Neural progenitor cell (in vitro differentiated cells): ENCODE measurements around the gene ADO. TPM values are rescaled to one million over a fixed set of nuclear protein-coding genes. Genes with fewer than 3 reads are reported as not detected.

ENCODE experiments used
- DNase-seq: peaks from one replicate; pipeline ENCODE4 v3.0.0-alpha.2; 2016; ENCODE audit warnings: low spot score
- H2AFZ ChIP-seq: fragments of 200-600 bp; sonication (generic); replicated peaks from 2 replicates; pipeline ENCODE4 v1.6.1; 2016; ENCODE audit warnings: antibody characterized with exemption
- H3F3A ChIP-seq: fragments of 200-600 bp; sonication (generic); 2 replicates; pipeline ENCODE4 v1.6.1; 2016; ENCODE audit warnings: antibody characterized with exemption, low read depth
- H3K27ac ChIP-seq: fragments of 200-600 bp; sonication (generic); 2 replicates; pipeline ENCODE4 v1.5.1; 2016; ENCODE audit warnings: mild to moderate bottlenecking
- H3K27me3 ChIP-seq: fragments of 200-600 bp; sonication (generic); 2 replicates; pipeline ENCODE4 v1.6.1; 2016; ENCODE audit warnings: mild to moderate bottlenecking, moderate library complexity
- H3K36me3 ChIP-seq: fragments of 200-600 bp; sonication (generic); 2 replicates; pipeline ENCODE4 v1.5.1; 2016
- H3K4me1 ChIP-seq: fragments of 200-600 bp; sonication (generic); 2 replicates; pipeline ENCODE4 v1.6.1; 2016; ENCODE audit warnings: mixed run types
- H3K4me2 ChIP-seq: fragments of 200-600 bp; sonication (generic); 2 replicates; pipeline ENCODE4 v1.6.1; 2016
- H3K4me3 ChIP-seq: fragments of 200-600 bp; sonication (generic); 2 replicates; pipeline ENCODE4 v1.5.1; 2016
- H3K79me2 ChIP-seq: fragments of 200-600 bp; sonication (generic); 2 replicates; pipeline ENCODE4 v1.6.1; 2016; ENCODE audit warnings: low read depth
- H3K9ac ChIP-seq: fragments of 200-600 bp; sonication (generic); 2 replicates; pipeline ENCODE4 v1.6.1; 2016
- H3K9me3 ChIP-seq: fragments of 200-600 bp; sonication (generic); 2 replicates; pipeline ENCODE4 v1.5.1; 2016; ENCODE audit warnings: low read depth
- H4K20me1 ChIP-seq: fragments of 200-600 bp; sonication (generic); 2 replicates; pipeline ENCODE4 v1.6.1; 2016; ENCODE audit warnings: low read depth
- H3K27ac Mint-ChIP-seq: 3 replicates; pipeline ENCODE4 v1.8.0; 2021; ENCODE audit warnings: mixed read lengths
- H3K27me3 Mint-ChIP-seq: 2 replicates; pipeline ENCODE4 v1.8.0; 2022; ENCODE audit warnings: low read depth, mild to moderate bottlenecking, inconsistent platforms, moderate library complexity, mixed read lengths; ENCODE audit not compliant: insufficient read depth
- H3K36me3 Mint-ChIP-seq: 3 replicates; pipeline ENCODE4 v1.8.0; 2021; ENCODE audit warnings: mixed read lengths
- H3K4me1 Mint-ChIP-seq: 3 replicates; pipeline ENCODE4 v1.8.0; 2021; ENCODE audit warnings: mixed read lengths
- H3K4me3 Mint-ChIP-seq: 3 replicates; pipeline ENCODE4 v1.8.0; 2021; ENCODE audit warnings: mild to moderate bottlenecking, moderate library complexity, mixed read lengths
- H3K9me3 Mint-ChIP-seq: 3 replicates; pipeline ENCODE4 v1.8.0; 2020; ENCODE audit warnings: mixed read lengths
- CTCF ChIP-seq: fragments of 200-600 bp; sonication (generic); IDR thresholded peaks from 2 replicates; pipeline ENCODE4 v1.5.1; 2017; ENCODE audit warnings: antibody characterized with exemption, mild to moderate bottlenecking
- EZH2 ChIP-seq: fragments of 200-600 bp; sonication (generic); IDR thresholded peaks from 2 replicates; pipeline ENCODE4 v1.6.1; 2017; ENCODE audit warnings: antibody characterized with exemption, mild to moderate bottlenecking, moderate library complexity
- EZH2phosphoT487 ChIP-seq: fragments of 200-600 bp; sonication (generic); IDR thresholded peaks from 2 replicates; pipeline ENCODE4 v1.6.1; 2017; ENCODE audit warnings: antibody characterized with exemption
- total RNA-seq: library from RNA; depleted of rRNA; stranded (reverse); fragments of >200 nt; gene quantifications from 2 replicates; pipeline ENCODE4 v1.2.3, GENCODE V29; 2015; ENCODE audit warnings: low replicate concordance

The ADO gene
- total RNA-seq, 1 donor from 2014 or later = 28.1 TPM

GRCh38 chr10:62759599-62760175 is 44.8 kb upstream of the ADO start:
- Histone ChIP-seq H3K27me3 (no peaks in the 10 kb centered on the region), H3K9me3 (no peaks in the 10 kb centered on the region), H3K4me2 (no peak overlapping the region), H3K36me3 (no peaks in the 10 kb centered on the region), H2AFZ (no peak overlapping the region), H3K9ac (no peak overlapping the region), H4K20me1 (no peaks in the 10 kb centered on the region), H3K4me1 (peaks cover 7% of the 10 kb centered on the region), H3K79me2 (no peaks in the 10 kb centered on the region), H3K27ac (no peak overlapping the region), H3F3A (peaks cover 7% of the 10 kb centered on the region), H3K4me3 (no peak overlapping the region)
- Mint-ChIP-seq H3K9me3 (no peaks in the 10 kb centered on the region), H3K27ac (no peak overlapping the region), H3K36me3 (no peaks in the 10 kb centered on the region), H3K27me3 (peaks cover 6% of the 10 kb centered on the region), H3K4me1 (peaks cover 21% of the 10 kb centered on the region), H3K4me3 (no peak overlapping the region)
- TF ChIP-seq EZH2 (no peak), EZH2phosphoT487 (no peak), CTCF (no peak)
- no peak for DNase-seq

- Histone ChIP-seq H3K27ac (no peak overlapping the region), H3K4me1 (peaks cover 7% of the 10 kb centered on the region)
Measured at GRCh38 chr10:62760401-62760800, 44.1 kb upstream of the ADO start.

GRCh38 chr10:62761115-62761514 is 43.4 kb upstream of the ADO start:
- DNase-seq = no peak
- Histone ChIP-seq H3K79me2 (no peaks in the 10 kb centered on the region), H3K27ac (no peak overlapping the region), H3K4me1 (peaks cover 7% of the 10 kb centered on the region), H3K27me3 (no peaks in the 10 kb centered on the region), H3K9me3 (no peaks in the 10 kb centered on the region), H3K4me3 (no peak overlapping the region), H3K4me2 (no peak overlapping the region), H4K20me1 (no peaks in the 10 kb centered on the region), H3K9ac (no peak overlapping the region), H3K36me3 (no peaks in the 10 kb centered on the region), H3F3A (peaks cover 7% of the 10 kb centered on the region), H2AFZ (no peak overlapping the region)
- Mint-ChIP-seq H3K4me3 (no peak overlapping the region), H3K27me3 (peaks cover 6% of the 10 kb centered on the region), H3K27ac (no peak overlapping the region), H3K36me3 (no peaks in the 10 kb centered on the region), H3K9me3 (no peaks in the 10 kb centered on the region), H3K4me1 (peaks cover 24% of the 10 kb centered on the region)
- no peak for TF ChIP-seq EZH2
- no peak for TF ChIP-seq CTCF
- TF ChIP-seq EZH2phosphoT487 = no peak

More at GRCh38 chr10:62760401-62760800, 44.1 kb upstream of the ADO start:
- H3K4me3 Mint-ChIP-seq = no peak overlapping the region
- Histone ChIP-seq H4K20me1 (no peaks in the 10 kb centered on the region), H2AFZ (no peak overlapping the region), H3K79me2 (no peaks in the 10 kb centered on the region), H3K27me3 (no peaks in the 10 kb centered on the region), H3K9ac (no peak overlapping the region), H3K9me3 (no peaks in the 10 kb centered on the region), H3K4me3 (no peak overlapping the region), H3K4me2 (no peak overlapping the region), H3K36me3 (no peaks in the 10 kb centered on the region), H3F3A (peaks cover 7% of the 10 kb centered on the region)
- peaks cover 21% of the 10 kb centered on the region for H3K4me1 Mint-ChIP-seq
- DNase-seq = peak; percentile 37
- no peaks in the 10 kb centered on the region for H3K36me3 Mint-ChIP-seq
- peak overlapping the region; percentile 93 for H3K27ac Mint-ChIP-seq
- no peaks in the 10 kb centered on the region for H3K9me3 Mint-ChIP-seq
- H3K27me3 Mint-ChIP-seq = peaks cover 6% of the 10 kb centered on the region
- TF ChIP-seq EZH2 = no peak
- no peak for TF ChIP-seq EZH2phosphoT487
- no peak for TF ChIP-seq CTCF
